Loucy (cell line): ENCODE measurements around the gene SPAM1.

ENCODE experiments used
- H2AFZ ChIP-seq: fragments of 200-600 bp; sonication (generic); 2 replicates; pipeline ENCODE4 v1.6.0; 2016; ENCODE audit warnings: antibody characterized with exemption, mild to moderate bottlenecking, low read length, moderate library complexity
- H3F3A ChIP-seq: fragments of 200-600 bp; 2 replicates; pipeline ENCODE4 v1.6.0; 2016; ENCODE audit warnings: antibody characterized with exemption, low read depth, mild to moderate bottlenecking
- H3K27me3 ChIP-seq: fragments of 200-600 bp; sonication (generic); 2 replicates; pipeline ENCODE4 v1.6.1; 2014; ENCODE audit warnings: low read length, mild to moderate bottlenecking; ENCODE audit not compliant: insufficient read depth, poor library complexity, severe bottlenecking
- H3K36me3 ChIP-seq: fragments of 200-600 bp; sonication (generic); 2 replicates; pipeline ENCODE4 v1.6.1; 2016; ENCODE audit warnings: low read length; ENCODE audit not compliant: insufficient read depth
- H3K4me1 ChIP-seq: fragments of 200-600 bp; sonication (generic); 2 replicates; pipeline ENCODE4 v1.5.1; 2014; ENCODE audit warnings: low read length, mild to moderate bottlenecking; ENCODE audit not compliant: insufficient read depth, poor library complexity, severe bottlenecking
- H3K4me2 ChIP-seq: fragments of 200-600 bp; sonication (generic); 2 replicates; pipeline ENCODE4 v1.6.0; 2014; ENCODE audit warnings: antibody characterized with exemption, low read length, low read depth, mild to moderate bottlenecking; ENCODE audit not compliant: poor library complexity, severe bottlenecking
- H3K4me3 ChIP-seq: fragments of 200-600 bp; sonication (generic); 2 replicates; pipeline ENCODE4 v1.5.1; 2014; ENCODE audit warnings: low read length, mild to moderate bottlenecking, mixed read lengths; ENCODE audit not compliant: poor library complexity, severe bottlenecking
- H3K79me2 ChIP-seq: fragments of 200-600 bp; sonication (generic); 2 replicates; pipeline ENCODE4 v1.6.1; 2014; ENCODE audit warnings: low read length; ENCODE audit not compliant: insufficient read depth
- H3K9ac ChIP-seq: fragments of 200-600 bp; sonication (generic); 2 replicates; pipeline ENCODE4 v1.6.0; 2014; ENCODE audit warnings: mild to moderate bottlenecking, low read depth, low read length, moderate library complexity; ENCODE audit not compliant: poor library complexity, severe bottlenecking
- H3K9me2 ChIP-seq: fragments of 200-600 bp; sonication (generic); replicated peaks from 2 replicates; pipeline ENCODE4 v1.6.1; 2016; ENCODE audit warnings: low read depth, low read length, mixed read lengths
- H3K9me3 ChIP-seq: fragments of 200-600 bp; sonication (generic); 2 replicates; pipeline ENCODE4 v1.6.1; 2014; ENCODE audit warnings: mild to moderate bottlenecking, antibody characterized with exemption, low read length, low read depth; ENCODE audit not compliant: insufficient read depth
- H4K20me1 ChIP-seq: fragments of 200-600 bp; sonication (generic); 2 replicates; pipeline ENCODE4 v1.6.0; 2014; ENCODE audit warnings: antibody characterized with exemption, low read length, mild to moderate bottlenecking; ENCODE audit not compliant: insufficient read depth, poor library complexity, severe bottlenecking
- EZH2phosphoT487 ChIP-seq: fragments of 200-600 bp; IDR thresholded peaks from 2 replicates; pipeline ENCODE4 v1.6.1; 2018; ENCODE audit warnings: antibody characterized with exemption, mild to moderate bottlenecking, moderate library complexity, borderline replicate concordance
- TF ChIP-seq, protein P1 (sequence below): fragments of 200-600 bp; sonication (generic); conservative IDR thresholded peaks from 2 replicates; pipeline ENCODE4 v1.5.1; 2014; ENCODE audit warnings: mild to moderate bottlenecking, antibody characterized with exemption, low read length

SPAM1 gene

GRCh38 chr7:124009321-124009720 is 84.3 kb downstream of the SPAM1 start:
- no peak overlapping the region for H3K4me3 ChIP-seq
- no peaks in the 10 kb centered on the region for H3F3A ChIP-seq
- no peaks in the 10 kb centered on the region for H3K4me1 ChIP-seq
- H2AFZ ChIP-seq: no peak overlapping the region
- H3K9me2 ChIP-seq: no peaks in the 10 kb centered on the region
- H3K4me2 ChIP-seq: no peak overlapping the region
- no peaks in the 10 kb centered on the region for H3K79me2 ChIP-seq
- no peaks in the 10 kb centered on the region for H3K27me3 ChIP-seq
- H3K9ac ChIP-seq: no peak overlapping the region
- H4K20me1 ChIP-seq: no peaks in the 10 kb centered on the region
- TF ChIP-seq, protein P1, sequence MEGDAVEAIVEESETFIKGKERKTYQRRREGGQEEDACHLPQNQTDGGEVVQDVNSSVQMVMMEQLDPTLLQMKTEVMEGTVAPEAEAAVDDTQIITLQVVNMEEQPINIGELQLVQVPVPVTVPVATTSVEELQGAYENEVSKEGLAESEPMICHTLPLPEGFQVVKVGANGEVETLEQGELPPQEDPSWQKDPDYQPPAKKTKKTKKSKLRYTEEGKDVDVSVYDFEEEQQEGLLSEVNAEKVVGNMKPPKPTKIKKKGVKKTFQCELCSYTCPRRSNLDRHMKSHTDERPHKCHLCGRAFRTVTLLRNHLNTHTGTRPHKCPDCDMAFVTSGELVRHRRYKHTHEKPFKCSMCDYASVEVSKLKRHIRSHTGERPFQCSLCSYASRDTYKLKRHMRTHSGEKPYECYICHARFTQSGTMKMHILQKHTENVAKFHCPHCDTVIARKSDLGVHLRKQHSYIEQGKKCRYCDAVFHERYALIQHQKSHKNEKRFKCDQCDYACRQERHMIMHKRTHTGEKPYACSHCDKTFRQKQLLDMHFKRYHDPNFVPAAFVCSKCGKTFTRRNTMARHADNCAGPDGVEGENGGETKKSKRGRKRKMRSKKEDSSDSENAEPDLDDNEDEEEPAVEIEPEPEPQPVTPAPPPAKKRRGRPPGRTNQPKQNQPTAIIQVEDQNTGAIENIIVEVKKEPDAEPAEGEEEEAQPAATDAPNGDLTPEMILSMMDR: no peak
- TF ChIP-seq EZH2phosphoT487: no peak
- H3K36me3 ChIP-seq: no peaks in the 10 kb centered on the region
- H3K9me3 ChIP-seq: no peaks in the 10 kb centered on the region
